NCI-H146 (cell line): Measurements from ENCODE around the gene HOXD3.

Experiments used
- DNase-seq: peaks from one replicate; lab custom pipeline; 2025; lab: John Stamatoyannopoulos, UW

The HOXD3 gene

GRCh38 chr2:176212276-176212675, 55.2 kb downstream of the HOXD3 start:
- no peak for DNase-seq

DNA sequence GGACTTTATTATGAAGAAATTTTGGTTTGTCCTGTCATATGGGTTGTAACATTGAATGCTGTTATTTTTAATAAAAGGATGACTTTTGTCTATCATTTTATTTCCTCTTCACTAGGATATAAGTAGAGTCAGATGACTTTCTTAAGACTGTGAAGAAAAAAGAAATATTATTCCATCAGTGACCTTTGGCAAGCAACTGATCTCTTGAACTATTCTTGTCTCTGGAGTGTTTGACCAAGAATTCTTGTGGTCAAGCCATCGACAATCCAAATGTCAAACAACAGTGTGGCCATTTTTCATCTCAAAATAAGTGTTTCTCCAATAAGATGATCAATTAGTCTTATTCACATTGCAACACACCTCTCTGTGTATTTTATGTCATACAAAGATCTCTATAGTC, 56.3 kb downstream of the HOXD3 start:
- DNase-seq: no peak
